Activated CD8-positive, alpha-beta memory T cell treated with anti-CD3 and anti-CD28 coated beads for 24 hours (primary cell): ENCODE results near the gene TRABD2A.
"Not testable (repeated sequence)": the region's sequence is repeated elsewhere in the genome, so short reads cannot be mapped to it uniquely, and the experiment has no call there.

Experiments used
- DNase-seq: peaks from one replicate; pipeline ENCODE4 v3.0.0-alpha.2; 2020

TRABD2A gene

DNA sequence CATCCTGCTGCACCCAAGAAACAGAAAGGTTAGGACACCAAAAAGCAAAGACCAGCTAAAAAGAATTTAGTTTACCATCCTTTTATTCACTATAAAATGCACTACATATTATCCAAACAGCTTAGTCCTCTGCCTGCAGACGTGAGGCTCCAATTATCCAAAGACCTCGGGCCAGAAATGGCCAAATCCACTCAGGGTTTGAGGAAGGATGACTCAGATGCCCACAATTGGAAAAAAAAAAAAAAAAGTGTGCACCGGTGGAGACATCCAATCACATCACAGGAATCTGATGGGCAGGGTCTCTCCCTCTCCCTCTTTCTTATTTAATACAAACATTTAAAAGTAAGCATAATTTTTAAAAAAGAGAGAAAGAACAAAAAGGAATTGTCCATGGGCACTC, 65.7 kb downstream of the TRABD2A start:
- DNase-seq: no peak

DNA sequence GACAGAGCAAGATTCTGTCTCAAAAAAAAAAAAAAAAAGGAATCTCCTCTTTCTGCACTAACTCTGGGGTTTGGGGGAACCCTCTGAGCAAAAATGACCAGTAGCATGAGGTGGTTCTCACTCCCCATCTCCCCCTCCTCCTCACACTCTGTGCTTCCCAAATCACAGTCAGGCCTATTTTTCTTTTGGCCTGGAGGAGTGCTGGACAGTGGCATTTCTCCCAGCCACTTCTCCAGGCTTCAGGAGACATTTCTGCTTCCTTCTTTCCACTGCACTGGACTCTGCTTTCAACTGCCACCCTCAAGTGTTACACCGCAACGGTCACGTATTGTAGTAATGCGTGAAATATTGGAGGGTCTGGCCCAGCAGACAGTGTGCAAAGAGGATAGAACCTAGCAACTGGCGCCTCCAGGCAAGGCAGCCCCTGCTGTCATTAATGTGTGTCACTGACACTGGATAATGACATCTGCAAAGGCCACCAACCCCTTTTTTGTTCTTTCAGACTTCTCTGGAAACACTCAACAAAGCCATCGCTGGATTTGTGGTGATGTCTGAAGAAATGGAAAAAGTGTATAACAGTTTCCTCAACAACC, 68.9 kb downstream of the TRABD2A start:
- DNase-seq: no peak

GRCh38 chr2:84808279-84808678, 72.6 kb downstream of the TRABD2A start:
- no peak for DNase-seq

- DNase-seq: no peak
Observed at GRCh38 chr2:84807063-84807485, 73.8 kb downstream of the TRABD2A start.

DNA sequence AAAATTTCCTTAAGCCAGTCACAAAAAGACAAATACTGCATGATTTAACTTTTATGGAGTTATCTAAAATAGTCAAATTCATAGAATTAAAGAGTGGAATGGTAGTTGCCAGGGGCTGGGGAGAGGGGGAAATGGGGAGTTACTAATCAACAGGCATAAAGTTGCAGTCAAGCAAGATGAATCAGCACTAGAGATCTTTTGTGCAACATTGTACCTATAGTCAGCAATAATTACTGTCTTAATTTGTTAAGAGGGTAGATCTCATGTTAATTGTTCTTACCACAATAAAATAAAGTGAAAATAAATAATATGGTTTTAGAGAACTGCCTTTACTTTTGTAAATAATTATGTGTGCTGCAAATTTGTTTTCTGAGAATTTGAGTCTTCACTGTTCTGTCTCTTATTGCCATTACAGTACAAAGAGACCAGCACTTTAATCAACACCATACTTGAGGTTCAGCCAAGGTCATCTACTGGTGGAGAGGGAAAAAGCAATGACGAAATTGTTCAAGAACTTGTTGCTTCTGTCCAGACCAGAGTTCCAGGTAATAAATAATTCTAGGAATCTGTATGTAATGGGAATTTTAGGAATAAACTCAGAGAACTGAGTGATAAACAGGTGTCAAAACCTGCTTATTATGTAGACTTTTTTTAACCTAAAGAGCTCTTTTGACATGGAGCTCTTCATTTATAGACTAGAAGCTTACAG, 75.5 kb downstream of the TRABD2A start:
- DNase-seq: no peak

GRCh38 chr2:84801811-84802210, 79.1 kb downstream of the TRABD2A start:
- DNase-seq: no peak

- no peak for DNase-seq
Observed at GRCh38 chr2:84800194-84800805, 80.6 kb downstream of the TRABD2A start.

GRCh38 chr2:84799772-84800171, 81.1 kb downstream of the TRABD2A start:
- DNase-seq: no peak

DNA sequence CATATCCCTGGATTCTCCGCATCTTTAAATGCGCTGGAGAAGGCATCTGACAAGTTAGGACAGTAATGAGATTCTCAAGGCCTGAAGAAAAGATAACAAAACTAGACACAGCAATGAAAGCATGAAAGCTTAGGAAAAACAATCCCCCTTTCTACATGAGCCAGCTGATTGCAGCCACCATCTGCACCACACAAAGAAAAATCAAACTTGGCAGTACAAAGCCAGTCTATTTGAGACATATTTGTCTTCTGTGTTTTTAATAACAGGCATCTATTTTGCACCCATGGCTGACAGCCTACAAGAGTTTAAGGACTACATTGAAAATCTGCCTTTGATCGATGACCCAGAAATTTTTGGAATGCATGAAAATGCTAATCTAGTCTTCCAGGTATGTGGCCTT, 83.6 kb downstream of the TRABD2A start:
- DNase-seq: no peak

- no peak for DNase-seq
Observed at GRCh38 chr2:84796798-84797197, 84.1 kb downstream of the TRABD2A start.

DNA sequence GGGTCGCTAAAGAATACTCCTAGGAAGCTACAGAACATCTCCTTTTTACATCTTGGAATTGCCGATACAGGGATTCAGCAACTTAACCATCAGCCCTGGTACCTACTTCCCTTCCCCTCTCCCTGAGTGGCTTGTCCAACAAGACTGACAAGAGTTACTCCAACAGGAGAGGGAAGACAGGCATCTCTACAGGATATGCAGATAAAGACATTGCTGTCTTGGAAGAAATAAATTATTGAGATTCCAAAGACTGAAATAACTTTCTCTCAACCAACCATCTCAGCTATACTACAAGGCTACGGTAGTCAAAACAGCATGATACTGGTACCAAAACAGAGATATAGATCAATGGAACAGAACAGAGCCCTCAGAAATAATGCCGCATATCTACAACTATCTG, 87.2 kb downstream of the TRABD2A start:
- DNase-seq: no peak

DNA sequence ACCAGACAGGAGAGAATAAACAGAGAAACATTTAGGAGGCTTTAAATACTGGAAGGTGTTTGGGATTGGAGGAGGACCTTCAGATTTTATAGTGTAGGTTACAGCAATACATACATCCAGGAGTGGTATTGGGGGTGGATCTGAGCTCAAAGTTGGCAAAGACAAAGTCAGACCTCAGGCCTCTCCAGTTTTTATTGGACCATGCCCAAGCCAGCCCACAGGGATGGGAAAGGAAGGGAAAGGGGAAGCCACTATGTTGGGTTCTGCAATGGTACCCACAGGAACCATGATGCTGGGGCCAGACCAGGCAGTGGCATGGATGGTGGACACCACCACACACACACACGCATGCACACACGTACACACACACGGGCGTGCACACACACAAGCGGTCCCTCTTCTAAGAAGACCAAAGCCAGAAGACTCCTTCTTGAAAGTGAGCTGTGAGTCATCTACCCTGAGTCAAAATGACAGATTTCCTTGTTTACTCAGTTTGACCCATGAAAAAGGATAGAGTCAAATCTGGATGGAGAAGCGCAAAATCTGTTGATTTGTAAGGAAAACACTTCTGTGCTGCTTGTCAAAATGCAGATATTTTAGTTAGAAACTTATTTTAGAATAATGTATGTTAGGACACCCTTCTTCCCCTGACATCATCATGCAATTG, 87.9 kb downstream of the TRABD2A start:
- DNase-seq: no peak

DNA sequence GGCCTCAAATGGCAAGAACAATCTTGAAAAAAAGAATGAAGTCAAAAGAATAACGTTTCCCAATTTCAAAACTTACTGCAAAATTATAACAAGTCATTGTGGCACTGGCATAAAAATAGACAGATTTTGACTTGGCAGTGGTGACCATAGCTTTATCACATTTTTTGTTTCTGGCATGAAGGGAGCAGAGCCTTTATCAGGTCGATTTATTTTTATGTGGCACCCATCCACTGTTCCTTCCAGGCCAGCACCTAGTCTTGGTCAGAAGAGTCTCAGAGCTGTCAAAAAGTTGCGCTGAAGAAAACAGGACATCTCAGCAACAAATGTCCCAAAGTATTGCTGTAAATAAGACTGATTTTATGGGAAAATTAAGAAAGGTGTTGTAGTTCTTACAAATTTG, 92.4 kb downstream of the TRABD2A start:
- DNase-seq: no peak

- no peak for DNase-seq
Observed at GRCh38 chr2:84788027-84788426, 92.9 kb downstream of the TRABD2A start.

GRCh38 chr2:84786601-84787000, 94.3 kb downstream of the TRABD2A start:
- no peak for DNase-seq

GRCh38 chr2:84785950-84786349, 94.9 kb downstream of the TRABD2A start:
- DNase-seq: no peak

- no peak for DNase-seq
Observed at GRCh38 chr2:84782717-84783442, 98.0 kb downstream of the TRABD2A start.

DNA sequence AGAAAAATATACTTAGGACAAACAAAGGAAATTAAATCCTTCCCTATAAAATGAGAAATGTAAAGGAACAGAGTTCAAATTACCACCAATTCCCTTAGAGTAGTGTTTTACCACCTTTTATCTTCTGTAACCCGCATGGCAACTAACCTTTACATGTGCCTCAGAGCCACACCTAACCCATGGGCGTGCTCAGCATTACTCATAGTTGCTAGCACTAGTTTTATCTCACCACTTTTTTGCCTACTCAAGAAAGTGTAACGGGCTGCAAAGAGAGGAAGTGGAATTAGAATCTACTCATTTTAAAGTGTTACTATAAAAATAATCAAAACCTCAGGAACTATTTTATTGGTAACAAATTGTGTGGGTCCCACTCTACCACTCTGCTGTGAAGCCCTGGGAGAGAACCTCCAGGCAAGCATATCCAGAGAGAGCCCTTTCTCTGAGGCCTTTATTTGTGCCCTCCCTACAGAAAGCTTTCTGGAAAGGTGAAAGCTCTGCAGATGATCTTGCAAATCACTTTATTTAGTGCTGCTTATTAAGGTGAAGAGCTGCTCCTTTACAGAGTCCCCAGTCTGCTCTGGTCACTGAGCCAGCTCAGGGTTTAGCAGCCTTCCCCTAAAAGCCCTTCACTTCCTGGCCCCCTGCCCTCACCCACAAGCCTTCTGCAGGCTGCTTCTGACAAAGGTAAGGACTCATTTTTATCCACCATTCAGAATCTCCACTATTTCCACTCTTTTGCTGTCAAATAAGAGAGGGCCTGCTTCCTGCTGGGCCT, 98.8 kb downstream of the TRABD2A start:
- no peak for DNase-seq

GRCh38 chr2:84779781-84780180, 101.1 kb downstream of the TRABD2A start:
- DNase-seq: no peak

DNA sequence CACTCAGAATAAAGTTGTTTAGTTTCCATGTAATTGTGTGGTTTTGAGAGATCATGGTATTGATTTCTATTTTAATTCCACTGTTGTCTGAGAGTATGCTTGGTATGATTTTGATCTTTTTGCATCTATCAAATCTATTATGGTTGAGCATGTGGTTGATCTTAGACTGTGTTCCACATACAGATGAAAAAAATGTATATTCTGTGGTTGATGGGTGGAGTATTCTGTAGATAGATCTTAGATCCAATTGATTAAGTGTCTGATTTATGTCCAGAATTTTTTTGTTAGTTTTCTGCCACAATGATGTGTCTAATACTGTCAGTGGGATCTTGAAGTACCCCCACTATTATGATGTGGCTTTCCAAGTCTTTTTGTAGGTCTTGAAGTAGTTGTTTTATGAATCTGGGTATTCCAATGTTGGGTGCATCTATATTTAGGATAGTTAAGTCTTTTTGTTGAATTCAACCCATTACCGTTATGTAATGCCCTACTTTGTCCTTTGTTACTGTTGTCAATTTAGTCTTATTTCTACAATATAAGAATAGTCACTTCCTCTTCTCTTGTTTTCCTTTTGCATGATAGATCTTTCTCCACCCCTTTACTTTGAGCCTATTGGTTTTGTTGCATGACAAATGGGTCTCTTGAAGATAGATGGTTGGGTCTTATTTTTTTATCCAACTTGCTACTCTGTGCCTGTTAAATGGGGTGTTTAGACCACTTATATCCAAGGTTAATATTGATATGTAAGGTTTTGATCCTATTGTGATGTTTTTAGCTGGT, 101.8 kb downstream of the TRABD2A start:
- no peak for DNase-seq

DNA sequence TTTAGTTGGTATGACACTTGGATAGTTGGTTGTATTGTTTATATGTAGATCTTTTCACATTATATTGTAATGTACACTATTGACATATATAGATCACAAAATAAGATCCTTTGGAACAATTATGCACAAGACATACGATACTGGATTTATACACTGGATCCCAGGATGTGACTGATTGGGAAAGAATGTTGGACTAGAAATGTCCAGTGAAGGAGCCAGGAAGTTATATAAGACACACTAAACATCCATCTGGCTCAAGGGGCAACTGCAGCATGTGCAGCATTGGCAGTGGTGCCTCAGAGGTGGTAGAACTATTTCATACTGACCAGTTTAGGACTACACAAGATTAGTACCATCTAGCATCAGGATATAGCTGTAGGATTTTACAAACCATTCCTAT, 104.9 kb downstream of the TRABD2A start:
- DNase-seq: no peak

DNA sequence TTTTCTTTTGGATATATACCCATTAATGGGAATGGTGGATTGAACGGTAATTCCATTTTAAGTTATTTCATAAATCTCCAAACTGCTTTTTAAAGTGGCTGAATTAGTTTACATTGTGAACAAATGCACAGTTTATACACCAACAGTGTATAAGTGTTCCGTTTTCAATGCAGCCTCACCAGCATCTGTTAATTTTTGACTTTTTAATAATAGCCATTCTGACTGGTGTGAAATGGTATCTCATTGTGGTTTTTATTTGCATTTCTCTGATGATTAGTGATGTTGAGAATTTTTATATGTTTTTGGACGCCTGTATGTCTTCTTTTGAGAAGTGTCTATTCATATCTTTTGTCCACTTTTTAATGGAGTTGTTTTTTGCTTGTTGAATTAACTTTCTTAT, 107.3 kb downstream of the TRABD2A start:
- not testable (repeated sequence) for DNase-seq
